Thyroid gland (tissue), 4 donors: ENCODE measurements around the gene VOPP1. TPM values are rescaled to one million over a fixed set of nuclear protein-coding genes. Genes with fewer than 3 reads are reported as not detected.

Experiments used
- DNase-seq, 2 donors: peaks; one replicate each; pipeline ENCODE4 v3.0.0-alpha.2; 2019
- H3K27ac ChIP-seq, 3 donors: fragments of 200-600 bp; sonication (generic); 1 replicate in 2 of 3; 2 replicates in 1 of 3; pipeline ENCODE4 v1.5.1; 2016 to 2019; ENCODE audit warnings: mild to moderate bottlenecking in 1 of 3, moderate library complexity in 1 of 3
- H3K27me3 ChIP-seq: fragments of 200-600 bp; sonication (generic); one replicate; pipeline ENCODE4 v1.5.1; 2019
- H3K36me3 ChIP-seq, 2 donors: fragments of 200-600 bp; sonication (generic); one replicate each; pipeline ENCODE4 v1.5.1; 2016 to 2019
- H3K4me1 ChIP-seq, 2 donors: fragments of 200-600 bp; sonication (generic); one replicate each; pipeline ENCODE4 v1.5.1; 2017 to 2019
- H3K4me3 ChIP-seq, 3 donors: fragments of 200-600 bp; sonication (generic); replicated peaks in 1 of 3; 1 replicate in 2 of 3; 2 replicates in 1 of 3; pipeline ENCODE4 v1.5.1; 2016; ENCODE audit warnings: mild to moderate bottlenecking in 1 of 3
- H3K9me3 ChIP-seq: fragments of 200-600 bp; sonication (generic); one replicate; pipeline ENCODE4 v1.5.1; 2017
- CTCF ChIP-seq, 6 experiments: fragments of 200-600 bp in 3 of 6; fragments of 450-650 bp in 3 of 6; sonication (generic) in 3 of 6; IDR thresholded peaks; one replicate each; pipeline ENCODE4 v1.5.1; 2016 to 2019; ENCODE audit warnings: antibody characterized with exemption in 6 of 6, mild to moderate bottlenecking in 2 of 6, inconsistent platforms in 1 of 6, moderate library complexity in 1 of 6
- POLR2A ChIP-seq, 2 donors: fragments of 450-650 bp; IDR thresholded peaks; one replicate each; pipeline ENCODE4 v1.6.1; 2017; ENCODE audit warnings: antibody characterized with exemption in 2 of 2, mild to moderate bottlenecking in 2 of 2, moderate library complexity in 1 of 2
- WGBS, 2 donors: methylation state at CpG; one replicate each; pipeline ENCODE4 v1.1.5; 2017; 5-methylcytosine and 5-hydroxymethylcytosine counted together
- intact Hi-C: fragments of 100-400 bp; cut with DNase I; formaldehyde crosslinking; loops from one replicate; pipeline ENCODE4 v1.15.1; 2023
- total RNA-seq, 4 donors: library from RNA; depleted of rRNA; stranded (reverse); fragments of >200 nt; gene quantifications; one replicate each; pipeline ENCODE4 v1.2.3, GENCODE V29; 2016

VOPP1 gene
- total RNA-seq, 4 donors from 2014 or later = 42.6 to 58.0 (median 46.2) TPM

GRCh38 chr7:55524558-55525310 is 47.6 kb downstream of the VOPP1 start:
- Histone ChIP-seq H3K9me3 (no peaks in the 10 kb centered on the region), H3K4me1 (no peaks in the 10 kb centered on the region), H3K27ac (no peak overlapping the region), H3K36me3 (no peaks in the 10 kb centered on the region), H3K27me3 (no peaks in the 10 kb centered on the region), H3K4me3 (no peak overlapping the region)
- intact Hi-C loops = no loop called here
- DNase-seq = no peak
- TF ChIP-seq POLR2A (IDR thresholded peaks at IDR 0.05) (no peak), CTCF (IDR thresholded peaks at IDR 0.05) (no peak)
- WGBS, 2 donors = 89 to 94% methylated on average over 17 to 21 of the region's 21 CpGs

- no peaks in the 10 kb centered on the region for H3K9me3 ChIP-seq
- no peaks in the 10 kb centered on the region for H3K4me1 ChIP-seq
- WGBS, 2 donors = 84 to 91% methylated on average over 2 of the region's 2 CpGs
- H3K27ac ChIP-seq = no peak overlapping the region
- no peaks in the 10 kb centered on the region for H3K36me3 ChIP-seq
- TF ChIP-seq POLR2A (IDR thresholded peaks at IDR 0.05) (no peak), CTCF (IDR thresholded peaks at IDR 0.05) (no peak)
- no peak overlapping the region for H3K4me3 ChIP-seq
- intact Hi-C loops = no loop called here
- DNase-seq = no peak
- H3K27me3 ChIP-seq = no peaks in the 10 kb centered on the region
Observed at GRCh38 chr7:55523366-55523765, 48.9 kb downstream of the VOPP1 start.

GRCh38 chr7:55521917-55522902 is 50.1 kb downstream of the VOPP1 start:
- Histone ChIP-seq H3K27ac (no peak overlapping the region), H3K4me3 (no peak overlapping the region), H3K4me1 (no peaks in the 10 kb centered on the region), H3K27me3 (no peaks in the 10 kb centered on the region), H3K9me3 (no peaks in the 10 kb centered on the region), H3K36me3 (peaks cover 8% of the 10 kb centered on the region in 2 donors)
- intact Hi-C loops = no loop called here
- TF ChIP-seq CTCF (IDR thresholded peaks at IDR 0.05) (no peak), POLR2A (IDR thresholded peaks at IDR 0.05) (no peak)
- DNase-seq = no peak
- WGBS, 2 donors = 84 to 87% methylated on average over 18 of the region's 18 CpGs

GRCh38 chr7:55521512-55521911 is 50.8 kb downstream of the VOPP1 start:
- Histone ChIP-seq H3K9me3 (no peaks in the 10 kb centered on the region), H3K27me3 (no peaks in the 10 kb centered on the region), H3K4me1 (no peaks in the 10 kb centered on the region), H3K4me3 (no peak overlapping the region), H3K36me3 (peaks cover 10% of the 10 kb centered on the region in 2 donors), H3K27ac (no peak overlapping the region)
- WGBS, 2 donors = 71 to 72% methylated on average over 9 of the region's 9 CpGs
- DNase-seq = no peak
- intact Hi-C loops = no loop called here
- TF ChIP-seq CTCF (IDR thresholded peaks at IDR 0.05) = no peak
- TF ChIP-seq POLR2A (IDR thresholded peaks at IDR 0.05) = no peak
